ENCODE data around the gene LRRC4C. TPM values are rescaled to one million over a fixed set of nuclear protein-coding genes. Genes with fewer than 3 reads are reported as not detected.

LRRC4C gene
- polyA plus RNA-seq, 1 of the 3 experiments (the other 2 are of a cell fraction): 0.16 TPM

DNA sequence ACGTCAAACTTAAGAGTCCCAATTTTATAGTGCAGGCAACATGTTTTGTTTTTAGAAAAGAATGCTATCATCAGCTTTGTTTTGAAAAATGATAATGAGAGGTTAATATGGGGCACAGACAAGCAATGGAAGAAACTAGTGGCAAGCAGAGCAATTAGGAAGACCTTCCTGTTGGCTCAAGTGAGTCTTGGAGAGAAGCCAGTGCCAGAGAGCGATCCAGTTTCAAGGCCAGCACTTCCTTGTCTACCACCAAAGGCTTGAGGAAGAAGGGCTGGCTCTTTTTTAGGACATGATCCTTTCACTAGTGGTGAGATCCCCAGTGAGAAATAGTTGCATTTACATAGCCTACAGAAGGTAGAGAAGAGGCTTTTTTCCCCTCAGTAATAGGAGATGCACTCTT lies 1340.7 kb downstream of the LRRC4C start:
- WGBS (ENCODE audit: low lambda C conversion rate): 84% methylated on average over 2 of the region's 2 CpGs
- Histone ChIP-seq H3K4me3 (ENCODE audit: low read depth in 2 of 2, low read length in 1 of 2) (no peak overlapping the region), H3K9me3 (no peaks in the 10 kb centered on the region), H3K9me2 (no peaks in the 10 kb centered on the region), H3K9ac (no peak overlapping the region), H3K27ac (ENCODE audit: low read depth in 2 of 2, low read length in 1 of 2) (no peak overlapping the region), H3F3A (replicated peaks; ENCODE audit: insufficient read depth) (no peaks in the 10 kb centered on the region), H3K4me1 (ENCODE audit: control insufficient read depth in 1 of 2, insufficient read depth in 2 of 2, low read depth in 1 of 2, low read length in 1 of 2) (peaks cover 0 to 6% of the 10 kb centered on the region in 2 experiments; a peak in 1 of 4 replicates), H4K20me1 (ENCODE audit: insufficient read depth) (no peaks in the 10 kb centered on the region), H3K36me3 (replicated peaks in 1 of 2; ENCODE audit: control insufficient read depth in 1 of 2, insufficient read depth in 2 of 2, low read length in 1 of 2) (no peaks in the 10 kb centered on the region), H2AFZ (ENCODE audit: low read depth) (no peak overlapping the region), H3K27me3 (ENCODE audit: insufficient read depth) (no peaks in the 10 kb centered on the region), H3K79me2 (ENCODE audit: insufficient read depth) (no peaks in the 10 kb centered on the region), H3K4me2 (no peak overlapping the region)
- ChIA-PET POLR2A (no interaction called here), CTCF (interaction anchor here (1.1 to 1.2 kb wide), 2 partner anchors 11 to 175 kb away, joined by 6 to 7 read pairs; no protein-coding TSS in a partner anchor)
- DNase-seq: no peak
- TF ChIP-seq CHD2 (IDR thresholded peaks at IDR 0.05; ENCODE audit: low read length, partially characterized antibody): no peak

DNA sequence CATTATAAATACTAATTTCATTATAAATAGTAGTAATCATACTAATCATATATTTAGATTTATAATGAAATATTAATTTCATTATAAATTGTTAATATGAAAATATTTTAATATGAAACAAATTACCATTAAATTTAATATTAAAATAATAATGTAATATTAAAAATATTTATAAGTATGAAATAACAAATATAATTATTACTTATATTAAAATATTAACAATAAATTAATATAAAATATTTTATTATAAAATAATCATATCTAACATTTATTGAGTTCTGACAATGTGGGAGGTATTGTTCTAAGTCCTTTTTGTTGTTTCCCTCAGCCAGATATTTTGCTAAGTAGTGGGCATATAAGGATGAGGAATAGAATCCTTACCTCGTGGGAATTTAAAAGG lies 1341.4 kb downstream of the LRRC4C start:
- H3K36me3 ChIP-seq (replicated peaks in 1 of 2; ENCODE audit: control insufficient read depth in 1 of 2, insufficient read depth in 2 of 2, low read length in 1 of 2): no peaks in the 10 kb centered on the region
- no peak overlapping the region for H3K4me3 ChIP-seq (ENCODE audit: low read depth in 2 of 2, low read length in 1 of 2)
- no peak overlapping the region for H3K27ac ChIP-seq (ENCODE audit: low read depth in 2 of 2, low read length in 1 of 2)
- peaks cover 0 to 6% of the 10 kb centered on the region in 2 experiments; a peak in 1 of 4 replicates for H3K4me1 ChIP-seq (ENCODE audit: control insufficient read depth in 1 of 2, insufficient read depth in 2 of 2, low read depth in 1 of 2, low read length in 1 of 2)
- no peak overlapping the region for H3K9ac ChIP-seq
- H3K79me2 ChIP-seq (ENCODE audit: insufficient read depth): no peaks in the 10 kb centered on the region
- no peaks in the 10 kb centered on the region for H4K20me1 ChIP-seq (ENCODE audit: insufficient read depth)
- no peak overlapping the region for H3K4me2 ChIP-seq
- no peak for DNase-seq
- 11% methylated on average over 1 of the region's 1 CpG for WGBS (ENCODE audit: low lambda C conversion rate)
- no peaks in the 10 kb centered on the region for H3K9me2 ChIP-seq
- ChIA-PET CTCF (interaction anchor here (1.1 kb wide), 1 partner anchor 176 kb away, joined by 7 read pairs; no protein-coding TSS in a partner anchor), POLR2A (no interaction called here)
- no peaks in the 10 kb centered on the region for H3F3A ChIP-seq (replicated peaks; ENCODE audit: insufficient read depth)
- no peak overlapping the region for H2AFZ ChIP-seq (ENCODE audit: low read depth)
- H3K9me3 ChIP-seq: no peaks in the 10 kb centered on the region
- TF ChIP-seq YY1 (IDR thresholded peaks at IDR 0.05; ENCODE audit: low read depth) (no peak), FOXM1 (IDR thresholded peaks at IDR 0.05; ENCODE audit: low read depth) (no peak), MEF2A (IDR thresholded peaks at IDR 0.05; ENCODE audit: borderline replicate concordance, low read depth) (no peak), SIN3A (IDR thresholded peaks at IDR 0.05; ENCODE audit: borderline replicate concordance, low read depth, low read length) (no peak), FOXJ3 (CRISPR knock-in tag; IDR thresholded peaks at IDR 0.05) (no peak), EZH2phosphoT487 (IDR thresholded peaks at IDR 0.05; ENCODE audit: borderline replicate concordance, low read depth) (no peak), TCF12 (IDR thresholded peaks at IDR 0.05) (no peak), RFX5 (IDR thresholded peaks at IDR 0.05; ENCODE audit: low read length) (no peak), TAF1 (IDR thresholded peaks at IDR 0.05; ENCODE audit: borderline replicate concordance, low read depth, low read length) (no peak), GATA2 (CRISPR knock-in tag; IDR thresholded peaks at IDR 0.05) (no peak), NRF1 (IDR thresholded peaks at IDR 0.05; ENCODE audit: low read depth, low read length) (no peak), POLR2AphosphoS5 (IDR thresholded peaks at IDR 0.05; ENCODE audit: low read depth, low read length) (no peak)
- TF ChIP-seq, protein P1, sequence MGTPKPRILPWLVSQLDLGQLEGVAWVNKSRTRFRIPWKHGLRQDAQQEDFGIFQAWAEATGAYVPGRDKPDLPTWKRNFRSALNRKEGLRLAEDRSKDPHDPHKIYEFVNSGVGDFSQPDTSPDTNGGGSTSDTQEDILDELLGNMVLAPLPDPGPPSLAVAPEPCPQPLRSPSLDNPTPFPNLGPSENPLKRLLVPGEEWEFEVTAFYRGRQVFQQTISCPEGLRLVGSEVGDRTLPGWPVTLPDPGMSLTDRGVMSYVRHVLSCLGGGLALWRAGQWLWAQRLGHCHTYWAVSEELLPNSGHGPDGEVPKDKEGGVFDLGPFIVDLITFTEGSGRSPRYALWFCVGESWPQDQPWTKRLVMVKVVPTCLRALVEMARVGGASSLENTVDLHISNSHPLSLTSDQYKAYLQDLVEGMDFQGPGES (IDR thresholded peaks at IDR 0.05; ENCODE audit: low read depth, low read length): no peak
- TF ChIP-seq, protein P2, sequence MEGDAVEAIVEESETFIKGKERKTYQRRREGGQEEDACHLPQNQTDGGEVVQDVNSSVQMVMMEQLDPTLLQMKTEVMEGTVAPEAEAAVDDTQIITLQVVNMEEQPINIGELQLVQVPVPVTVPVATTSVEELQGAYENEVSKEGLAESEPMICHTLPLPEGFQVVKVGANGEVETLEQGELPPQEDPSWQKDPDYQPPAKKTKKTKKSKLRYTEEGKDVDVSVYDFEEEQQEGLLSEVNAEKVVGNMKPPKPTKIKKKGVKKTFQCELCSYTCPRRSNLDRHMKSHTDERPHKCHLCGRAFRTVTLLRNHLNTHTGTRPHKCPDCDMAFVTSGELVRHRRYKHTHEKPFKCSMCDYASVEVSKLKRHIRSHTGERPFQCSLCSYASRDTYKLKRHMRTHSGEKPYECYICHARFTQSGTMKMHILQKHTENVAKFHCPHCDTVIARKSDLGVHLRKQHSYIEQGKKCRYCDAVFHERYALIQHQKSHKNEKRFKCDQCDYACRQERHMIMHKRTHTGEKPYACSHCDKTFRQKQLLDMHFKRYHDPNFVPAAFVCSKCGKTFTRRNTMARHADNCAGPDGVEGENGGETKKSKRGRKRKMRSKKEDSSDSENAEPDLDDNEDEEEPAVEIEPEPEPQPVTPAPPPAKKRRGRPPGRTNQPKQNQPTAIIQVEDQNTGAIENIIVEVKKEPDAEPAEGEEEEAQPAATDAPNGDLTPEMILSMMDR (IDR thresholded peaks at IDR 0.05): no peak
- TF ChIP-seq, protein P3, sequence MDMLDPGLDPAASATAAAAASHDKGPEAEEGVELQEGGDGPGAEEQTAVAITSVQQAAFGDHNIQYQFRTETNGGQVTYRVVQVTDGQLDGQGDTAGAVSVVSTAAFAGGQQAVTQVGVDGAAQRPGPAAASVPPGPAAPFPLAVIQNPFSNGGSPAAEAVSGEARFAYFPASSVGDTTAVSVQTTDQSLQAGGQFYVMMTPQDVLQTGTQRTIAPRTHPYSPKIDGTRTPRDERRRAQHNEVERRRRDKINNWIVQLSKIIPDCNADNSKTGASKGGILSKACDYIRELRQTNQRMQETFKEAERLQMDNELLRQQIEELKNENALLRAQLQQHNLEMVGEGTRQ (IDR thresholded peaks at IDR 0.05; ENCODE audit: borderline replicate concordance, low read depth, low read length): no peak
- TF ChIP-seq, protein P4, sequence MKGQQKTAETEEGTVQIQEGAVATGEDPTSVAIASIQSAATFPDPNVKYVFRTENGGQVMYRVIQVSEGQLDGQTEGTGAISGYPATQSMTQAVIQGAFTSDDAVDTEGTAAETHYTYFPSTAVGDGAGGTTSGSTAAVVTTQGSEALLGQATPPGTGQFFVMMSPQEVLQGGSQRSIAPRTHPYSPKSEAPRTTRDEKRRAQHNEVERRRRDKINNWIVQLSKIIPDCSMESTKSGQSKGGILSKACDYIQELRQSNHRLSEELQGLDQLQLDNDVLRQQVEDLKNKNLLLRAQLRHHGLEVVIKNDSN (IDR thresholded peaks at IDR 0.05; ENCODE audit: borderline replicate concordance, low read depth): no peak
- TF ChIP-seq, protein P5, sequence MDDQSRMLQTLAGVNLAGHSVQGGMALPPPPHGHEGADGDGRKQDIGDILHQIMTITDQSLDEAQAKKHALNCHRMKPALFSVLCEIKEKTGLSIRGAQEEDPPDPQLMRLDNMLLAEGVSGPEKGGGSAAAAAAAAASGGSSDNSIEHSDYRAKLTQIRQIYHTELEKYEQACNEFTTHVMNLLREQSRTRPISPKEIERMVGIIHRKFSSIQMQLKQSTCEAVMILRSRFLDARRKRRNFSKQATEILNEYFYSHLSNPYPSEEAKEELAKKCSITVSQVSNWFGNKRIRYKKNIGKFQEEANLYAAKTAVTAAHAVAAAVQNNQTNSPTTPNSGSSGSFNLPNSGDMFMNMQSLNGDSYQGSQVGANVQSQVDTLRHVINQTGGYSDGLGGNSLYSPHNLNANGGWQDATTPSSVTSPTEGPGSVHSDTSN (IDR thresholded peaks at IDR 0.05): no peak
- TF ChIP-seq, protein P6, sequence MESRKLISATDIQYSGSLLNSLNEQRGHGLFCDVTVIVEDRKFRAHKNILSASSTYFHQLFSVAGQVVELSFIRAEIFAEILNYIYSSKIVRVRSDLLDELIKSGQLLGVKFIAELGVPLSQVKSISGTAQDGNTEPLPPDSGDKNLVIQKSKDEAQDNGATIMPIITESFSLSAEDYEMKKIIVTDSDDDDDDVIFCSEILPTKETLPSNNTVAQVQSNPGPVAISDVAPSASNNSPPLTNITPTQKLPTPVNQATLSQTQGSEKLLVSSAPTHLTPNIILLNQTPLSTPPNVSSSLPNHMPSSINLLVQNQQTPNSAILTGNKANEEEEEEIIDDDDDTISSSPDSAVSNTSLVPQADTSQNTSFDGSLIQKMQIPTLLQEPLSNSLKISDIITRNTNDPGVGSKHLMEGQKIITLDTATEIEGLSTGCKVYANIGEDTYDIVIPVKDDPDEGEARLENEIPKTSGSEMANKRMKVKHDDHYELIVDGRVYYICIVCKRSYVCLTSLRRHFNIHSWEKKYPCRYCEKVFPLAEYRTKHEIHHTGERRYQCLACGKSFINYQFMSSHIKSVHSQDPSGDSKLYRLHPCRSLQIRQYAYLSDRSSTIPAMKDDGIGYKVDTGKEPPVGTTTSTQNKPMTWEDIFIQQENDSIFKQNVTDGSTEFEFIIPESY (IDR thresholded peaks at IDR 0.05; ENCODE audit: borderline replicate concordance, low read depth): no peak
- H3K27me3 ChIP-seq (ENCODE audit: insufficient read depth): no peaks in the 10 kb centered on the region

All from SK-N-SH (cell line).